Activated CD8-positive, alpha-beta T cell treated with anti-CD3 and anti-CD28 coated beads for 36 hours (primary cell): ENCODE data around the gene RALB. TPM values are rescaled to one million over a fixed set of nuclear protein-coding genes. Genes with fewer than 3 reads are reported as not detected.

Experiments
- ATAC-seq: fragments of 200-7000 bp; cut with Tn5 transposase; one replicate; pipeline ENCODE4 v1.10.0; 2021; ENCODE audit warnings: mild to moderate bottlenecking, moderate library complexity
- CTCF ChIA-PET: fragments of 350-600 bp; sonication (Branson Sonifier 250); formaldehyde crosslinking; loops from one replicate; lab custom pipeline; 2021; ENCODE audit warnings: antibody characterized with exemption; lab: Charles Lee
- POLR2A ChIA-PET: fragments of 350-600 bp; sonication (Branson Sonifier 250); formaldehyde crosslinking; loops from one replicate; lab custom pipeline; 2021; ENCODE audit warnings: antibody characterized with exemption; lab: Charles Lee
- DNase-seq: peaks from one replicate; pipeline ENCODE4 v3.0.0-alpha.2; 2020
- H3K27ac Mint-ChIP-seq: one replicate; pipeline ENCODE4 v1.8.0; 2021; ENCODE audit warnings: mild to moderate bottlenecking, mixed read lengths
- H3K27me3 Mint-ChIP-seq: one replicate; pipeline ENCODE4 v1.8.0; 2021; ENCODE audit warnings: mixed read lengths
- H3K36me3 Mint-ChIP-seq: one replicate; pipeline ENCODE4 v1.8.0; 2021; ENCODE audit warnings: low read depth, mixed read lengths
- H3K4me1 Mint-ChIP-seq: one replicate; pipeline ENCODE4 v1.8.0; 2021; ENCODE audit warnings: low read depth, mixed read lengths
- H3K4me3 Mint-ChIP-seq: one replicate; pipeline ENCODE4 v1.8.0; 2021; ENCODE audit warnings: mild to moderate bottlenecking, moderate library complexity, mixed read lengths
- H3K9me3 Mint-ChIP-seq: one replicate; pipeline ENCODE4 v1.8.0; 2021; ENCODE audit warnings: mixed read lengths
- CTCF ChIP-seq: fragments of 200-600 bp; IDR thresholded peaks from one replicate; pipeline ENCODE4 v1.8.0; 2022; ENCODE audit warnings: antibody characterized with exemption, mild to moderate bottlenecking
- intact Hi-C: fragments of 100-400 bp; cut with micrococcal nuclease; formaldehyde crosslinking; loops from one replicate; pipeline ENCODE4 v1.10.0; 2022
- total RNA-seq, 2 experiments: library from RNA; stranded (reverse); gene quantifications; one replicate each; pipeline ENCODE4 v1.2.3, GENCODE V29; 2021

Gene RALB
- total RNA-seq, 2 experiments from 2014 or later: 16.7 to 17.6 TPM

DNA sequence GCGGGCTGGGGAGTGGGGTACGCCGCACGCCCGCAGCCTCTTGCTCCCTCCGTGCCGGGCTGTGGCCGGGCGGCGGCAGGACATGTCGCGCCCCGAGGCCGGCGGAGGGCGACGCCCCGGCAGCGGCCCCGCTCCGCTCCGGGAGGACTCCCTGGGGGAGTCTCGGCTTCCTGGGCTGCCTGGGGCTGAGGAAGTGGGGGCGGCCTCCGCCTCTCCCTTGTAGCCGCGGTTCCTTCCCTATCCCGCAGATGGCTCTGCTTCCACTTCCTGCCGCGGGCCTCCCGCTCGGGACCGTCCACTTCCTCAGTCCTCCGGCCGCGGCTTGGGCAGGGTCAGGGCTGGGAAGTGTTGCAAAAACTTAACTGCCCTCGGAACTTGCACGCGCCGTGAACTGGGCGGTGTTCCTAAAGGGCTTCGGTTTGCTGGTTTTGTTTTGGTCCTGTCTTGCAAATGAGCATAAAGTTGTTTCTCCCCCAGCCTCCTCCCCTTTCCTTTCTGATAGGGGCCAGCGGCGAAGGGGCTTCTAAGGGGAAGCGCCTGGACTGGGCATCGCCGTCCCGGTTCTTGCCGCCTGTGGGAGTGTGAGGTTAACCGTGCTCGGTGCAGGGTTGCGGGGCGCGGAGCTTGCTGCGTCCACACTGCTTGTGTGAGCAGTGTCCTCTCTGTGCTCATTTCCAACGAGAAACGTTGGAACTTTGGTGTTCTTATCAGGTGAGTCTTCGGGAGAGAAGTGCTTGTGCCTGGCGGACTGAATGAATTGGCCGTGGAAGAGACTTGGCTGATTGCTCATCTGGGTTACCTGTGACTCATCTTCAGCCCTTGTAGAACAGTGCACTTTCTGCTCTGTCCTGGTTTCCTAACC lies 600 bp downstream of the RALB start:
- intact Hi-C loops: no loop called here
- DNase-seq: peak; percentile 37
- CTCF ChIA-PET: interaction anchor here (1.0 to 3.1 kb wide), 3 partner anchors 21 to 78 kb away, joined by 3 to 15 read pairs (median 6); no protein-coding TSS in a partner anchor
- POLR2A ChIA-PET: interaction anchor here (1.1 to 2.2 kb wide), 4 partner anchors 12 to 28 kb away, joined by 3 to 13 read pairs (median 4); no protein-coding TSS in a partner anchor
- no peak for TF ChIP-seq CTCF
- peak; percentile 25 for ATAC-seq
- Mint-ChIP-seq H3K4me3 (peak overlapping the region; percentile 95), H3K4me1 (peaks cover 38% of the 10 kb centered on the region), H3K27me3 (no peaks in the 10 kb centered on the region), H3K27ac (peak overlapping the region; percentile 71), H3K36me3 (peaks cover 4% of the 10 kb centered on the region), H3K9me3 (peaks cover 2% of the 10 kb centered on the region)

- H3K4me3 Mint-ChIP-seq: peak overlapping the region; percentile 81
- peaks cover 7% of the 10 kb centered on the region for H3K36me3 Mint-ChIP-seq
- peaks cover 38% of the 10 kb centered on the region for H3K4me1 Mint-ChIP-seq
- no peak for ATAC-seq
- TF ChIP-seq CTCF: no peak
- peaks cover 4% of the 10 kb centered on the region for H3K9me3 Mint-ChIP-seq
- no peak for DNase-seq
- ChIA-PET POLR2A (interaction anchor here (1.1 kb wide), 2 partner anchors 12 to 22 kb away, joined by 4 to 5 read pairs; no protein-coding TSS in a partner anchor), CTCF (interaction anchor here (3.1 kb wide), 1 partner anchor 59 kb away, joined by 15 read pairs; no protein-coding TSS in a partner anchor)
- no peak overlapping the region for H3K27ac Mint-ChIP-seq
- intact Hi-C loops: no loop called here
- H3K27me3 Mint-ChIP-seq: no peaks in the 10 kb centered on the region
These were observed 1.5 kb downstream of the RALB start for GRCh38 chr2:120254178-120254577.

DNA sequence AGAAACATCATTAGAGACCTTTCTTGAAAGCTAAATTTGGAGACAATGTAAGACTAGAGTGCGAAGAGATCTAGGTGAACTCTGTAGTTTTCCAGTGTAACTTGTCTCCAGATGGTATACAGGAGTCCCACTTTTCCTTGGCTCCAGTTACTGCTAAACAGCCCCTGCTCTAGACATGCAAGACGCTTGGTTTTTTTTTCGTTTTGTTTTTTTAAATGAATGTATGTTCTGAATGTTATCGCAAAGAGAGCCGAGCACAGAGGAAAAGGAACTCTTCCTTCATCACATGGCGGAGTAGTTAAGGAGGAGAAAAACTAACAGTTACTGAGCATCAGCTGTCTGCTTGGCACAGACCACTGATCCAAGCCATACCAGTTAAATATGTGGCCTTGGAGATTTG lies 2.4 kb downstream of the RALB start:
- H3K27me3 Mint-ChIP-seq: no peaks in the 10 kb centered on the region
- H3K9me3 Mint-ChIP-seq: peaks cover 6% of the 10 kb centered on the region
- no peak for DNase-seq
- no peak overlapping the region for H3K4me3 Mint-ChIP-seq
- H3K4me1 Mint-ChIP-seq: peaks cover 38% of the 10 kb centered on the region
- intact Hi-C loops: no loop called here
- TF ChIP-seq CTCF: no peak
- POLR2A ChIA-PET: interaction anchor here (1.0 kb wide), 1 partner anchor 17 kb away, joined by 3 read pairs; no protein-coding TSS in a partner anchor
- H3K36me3 Mint-ChIP-seq: peaks cover 10% of the 10 kb centered on the region
- no peak overlapping the region for H3K27ac Mint-ChIP-seq
- CTCF ChIA-PET: interaction anchor here (1.0 to 3.3 kb wide), 2 partner anchors 49 to 57 kb away, joined by 3 to 13 read pairs; no protein-coding TSS in a partner anchor
- ATAC-seq: no peak

DNA sequence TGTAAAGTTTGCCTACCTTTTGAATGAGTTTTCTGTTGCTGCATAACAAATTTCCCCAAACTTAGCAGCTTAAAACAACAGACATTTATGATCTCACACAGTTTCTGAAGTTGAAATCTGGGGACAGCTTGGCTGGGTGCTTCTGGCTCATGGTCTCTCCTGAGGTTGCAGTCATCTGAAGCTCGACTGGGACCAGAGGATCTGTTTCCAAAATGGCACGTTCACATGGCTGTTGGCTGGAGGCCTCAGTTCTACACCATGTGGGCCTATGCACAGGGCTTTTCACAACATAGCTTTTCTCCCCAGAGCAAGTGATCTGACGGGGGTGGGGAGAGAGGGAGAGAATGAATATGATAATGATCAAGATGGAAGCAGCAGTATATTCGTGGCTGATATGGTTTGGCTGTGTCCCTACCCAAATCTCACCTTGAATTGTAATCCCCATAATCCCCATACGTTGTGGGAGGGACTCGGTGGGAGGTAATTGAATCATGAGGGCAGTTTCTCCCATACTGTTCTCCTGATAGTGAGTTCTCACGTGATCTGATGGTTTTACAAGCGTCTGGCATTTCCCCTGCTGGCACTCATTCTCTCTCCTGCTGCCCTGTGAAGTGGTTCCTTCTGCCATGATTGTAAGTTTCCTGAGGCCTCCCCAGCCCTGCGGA lies 3.5 kb downstream of the RALB start:
- Mint-ChIP-seq H3K27me3 (no peaks in the 10 kb centered on the region), H3K4me1 (peaks cover 38% of the 10 kb centered on the region), H3K27ac (no peak overlapping the region), H3K9me3 (peaks cover 11% of the 10 kb centered on the region), H3K4me3 (no peak overlapping the region), H3K36me3 (peaks cover 13% of the 10 kb centered on the region)
- POLR2A ChIA-PET: interaction anchor here (0.6 kb wide), 1 partner anchor 34 kb away, joined by 3 read pairs; no protein-coding TSS in a partner anchor
- DNase-seq: no peak
- no peak for TF ChIP-seq CTCF
- CTCF ChIA-PET: interaction anchor here (0.9 to 3.3 kb wide), 3 partner anchors 23 to 58 kb away, joined by 4 to 13 read pairs (median 4); no protein-coding TSS in a partner anchor
- no peak for ATAC-seq
- intact Hi-C loops: no loop called here
